HCT116 (cell line): ENCODE results near the gene COBLL1. TPM values are rescaled to one million over a fixed set of nuclear protein-coding genes. Genes with fewer than 3 reads are reported as not detected.

Source experiments
- ATAC-seq: fragments of 200-7000 bp; cut with Tn5 transposase; 2 replicates; pipeline ENCODE4 v1.9.1; 2020; ENCODE audit warnings: mild to moderate bottlenecking, moderate library complexity
- BruUV-seq: library from RNA; stranded (reverse); fragments of 400-500 nt; replicated peaks from 2 replicates; lab custom pipeline; 2021; lab: Mats Ljungman, UMichigan
- CTCF ChIA-PET: fragments of 300-600 bp; sonication (Branson Sonifier 250); formaldehyde crosslinking; loops from one replicate; lab custom pipeline; 2021; ENCODE audit warnings: antibody characterized with exemption; lab: Charles Lee
- POLR2A ChIA-PET: fragments of 300-600, 350-600 bp; sonication (Branson Sonifier 250); formaldehyde crosslinking; loops from one replicate; lab custom pipeline; 2021; ENCODE audit warnings: antibody characterized with exemption; lab: Charles Lee
- RAD21 ChIA-PET, 2 experiments: fragments of 300-600 bp; sonication (Branson Sonifier 250); formaldehyde crosslinking; loops; one replicate each; lab custom pipeline; 2023; ENCODE audit warnings: low total read pairs in 2 of 2; ENCODE audit not compliant: uncharacterized antibody in 2 of 2, unreplicated experiment in 2 of 2, low non-redundant PET in 1 of 2; lab: Charles Lee
- DNase-seq: peaks from one replicate; pipeline ENCODE4 v3.0.0-alpha.2; 2010; ENCODE audit warnings: low read depth, low spot score
- H2AFZ ChIP-seq: fragments of 200-600 bp; shearing (Covaris generic), sonication (generic); 2 replicates; pipeline ENCODE4 v1.6.1; 2017; ENCODE audit warnings: low read depth, mixed run types, mixed read lengths, antibody characterized with exemption, low read length; ENCODE audit not compliant: poor library complexity, severe bottlenecking
- H3K27ac ChIP-seq: 2 replicates; pipeline ENCODE4 v1.5.1; 2012; ENCODE audit warnings: low read depth, low read length
- H3K27me3 ChIP-seq: fragments of 200-600 bp; sonication (generic); 2 replicates; pipeline ENCODE4 v1.6.1; 2016; ENCODE audit warnings: mixed run types, low read length, mixed read lengths; ENCODE audit not compliant: insufficient read depth
- H3K36me3 ChIP-seq, 2 experiments: fragments of 200-500 bp in 1 of 2; fragments of 200-600 bp in 1 of 2; sonication (Bioruptor generic) in 1 of 2; sonication (generic) in 1 of 2; 2 replicates each; pipeline versions ENCODE4 v1.5.1 to v1.6.1; 2014 to 2016; ENCODE audit warnings: low read length in 2 of 2, inconsistent platforms in 1 of 2, mixed read lengths in 1 of 2, mixed run types in 1 of 2; ENCODE audit not compliant: insufficient read depth in 2 of 2, control insufficient read depth in 1 of 2
- H3K4me1 ChIP-seq, 2 experiments: fragments of 200-600 bp in 1 of 2; sonication (generic) in 1 of 2; 2 replicates each; pipeline versions ENCODE4 v1.5.1 to v1.6.1; 2012 to 2017; ENCODE audit warnings: low read length in 2 of 2, inconsistent platforms in 1 of 2, mild to moderate bottlenecking in 1 of 2, mixed read lengths in 1 of 2, mixed run types in 1 of 2, moderate library complexity in 1 of 2; ENCODE audit not compliant: insufficient read depth in 2 of 2, control insufficient read depth in 1 of 2
- H3K4me2 ChIP-seq: fragments of 200-600 bp; sonication (generic); 2 replicates; pipeline ENCODE4 v1.6.1; 2017; ENCODE audit warnings: mixed run types, low read length, mixed read lengths
- H3K4me3 ChIP-seq, 2 experiments: fragments of 200-600 bp in 1 of 2; sonication (generic) in 1 of 2; replicated peaks in 1 of 2; 2 replicates each; pipeline ENCODE4 v1.5.1; 2011 to 2016; ENCODE audit warnings: low read length in 2 of 2, control low read depth in 1 of 2, low read depth in 1 of 2, mild to moderate bottlenecking in 1 of 2, mixed read lengths in 1 of 2, mixed run types in 1 of 2
- H3K79me2 ChIP-seq: fragments of 200-600 bp; sonication (generic); 2 replicates; pipeline ENCODE4 v1.6.1; 2017; ENCODE audit warnings: mild to moderate bottlenecking, mixed run types, low read length, moderate library complexity, mixed read lengths; ENCODE audit not compliant: insufficient read depth
- H3K9ac ChIP-seq: fragments of 200-600 bp; sonication (generic); 2 replicates; pipeline ENCODE4 v1.6.1; 2016; ENCODE audit warnings: low read length, mixed read lengths
- H3K9me2 ChIP-seq: fragments of 200-600 bp; sonication (generic), shearing (Covaris generic); 2 replicates; pipeline ENCODE4 v1.6.1; 2017; ENCODE audit warnings: mixed run types, mild to moderate bottlenecking, moderate library complexity; ENCODE audit not compliant: insufficient read depth
- H3K9me3 ChIP-seq, 2 experiments: fragments of 200-500 bp in 1 of 2; fragments of 200-600 bp in 1 of 2; sonication (Bioruptor generic) in 1 of 2; sonication (generic) in 1 of 2; 2 replicates each; pipeline ENCODE4 v1.6.1; 2014 to 2017; ENCODE audit warnings: low read length in 2 of 2, mixed read lengths in 2 of 2, inconsistent platforms in 1 of 2, low read depth in 1 of 2, mild to moderate bottlenecking in 1 of 2, mixed run types in 1 of 2, moderate library complexity in 1 of 2; ENCODE audit not compliant: control insufficient read depth in 1 of 2, insufficient read depth in 1 of 2
- H4K20me1 ChIP-seq: fragments of 200-600 bp; sonication (generic), shearing (Covaris generic); 2 replicates; pipeline ENCODE4 v1.6.1; 2017; ENCODE audit warnings: mixed run types, mild to moderate bottlenecking, moderate library complexity; ENCODE audit not compliant: insufficient read depth
- ATF3 ChIP-seq: IDR thresholded peaks from 2 replicates; pipeline ENCODE4 v1.6.1; 2012
- CBX3 ChIP-seq: IDR thresholded peaks from 2 replicates; pipeline ENCODE4 v1.6.1; 2012; ENCODE audit warnings: low read depth
- CEBPB ChIP-seq: IDR thresholded peaks from 2 replicates; pipeline ENCODE4 v1.6.1; 2012; ENCODE audit warnings: low read depth
- EGR1 ChIP-seq: IDR thresholded peaks from 2 replicates; pipeline ENCODE4 v1.6.1; 2012; ENCODE audit warnings: low read depth
- ELF1 ChIP-seq: IDR thresholded peaks from 2 replicates; pipeline ENCODE4 v1.6.1; 2012; ENCODE audit warnings: low read depth, borderline replicate concordance
- EZH2 ChIP-seq: fragments of 200-600 bp; sonication (generic); IDR thresholded peaks from 2 replicates; pipeline ENCODE4 v1.6.1; 2017; ENCODE audit warnings: antibody characterized with exemption, mixed run types
- EZH2phosphoT487 ChIP-seq: fragments of 200-600 bp; IDR thresholded peaks from 2 replicates; pipeline ENCODE4 v1.6.1; 2018; ENCODE audit warnings: antibody characterized with exemption, borderline replicate concordance
- POLR2A ChIP-seq: IDR thresholded peaks from 2 replicates; pipeline ENCODE4 v1.7.0; 2011; ENCODE audit warnings: borderline replicate concordance; ENCODE audit not compliant: insufficient read depth, insufficient read length; ENCODE audit errors: extremely low read depth
- RAD21 ChIP-seq: IDR thresholded peaks from 2 replicates; pipeline ENCODE4 v1.6.1; 2012; ENCODE audit warnings: low read depth, mild to moderate bottlenecking
- REST ChIP-seq: IDR thresholded peaks from 2 replicates; pipeline ENCODE4 v1.6.1; 2012; ENCODE audit warnings: low read depth
- SP1 ChIP-seq: IDR thresholded peaks from 2 replicates; pipeline ENCODE4 v1.6.1; 2012; ENCODE audit warnings: low read depth
- SRF ChIP-seq: IDR thresholded peaks from 2 replicates; pipeline ENCODE4 v1.6.1; 2012; ENCODE audit warnings: low read depth
- YY1 ChIP-seq: IDR thresholded peaks from 2 replicates; pipeline ENCODE4 v1.6.1; 2011; ENCODE audit warnings: low read length, low read depth, moderate library complexity, mild to moderate bottlenecking; ENCODE audit not compliant: insufficient replicate concordance; ENCODE audit errors: extremely low read depth
- ZFX ChIP-seq: fragments of 450-650 bp; IDR thresholded peaks from 2 replicates; pipeline ENCODE4 v1.6.1; 2017
- ZNF274 ChIP-seq: fragments of 200-500 bp; sonication (Bioruptor generic); IDR thresholded peaks from 2 replicates; pipeline ENCODE4 v1.6.1; 2014; ENCODE audit warnings: mild to moderate bottlenecking, low read depth, low read length, inconsistent platforms
- intact Hi-C: fragments of 100-400 bp; cut with micrococcal nuclease; formaldehyde crosslinking; loops from 2 replicates; pipeline ENCODE4 v1.10.0; 2022
- total RNA-seq: library from RNA; stranded (reverse); gene quantifications from one replicate; pipeline ENCODE4 v1.2.1, GENCODE V29; 2021; ENCODE audit not compliant: unreplicated experiment

COBLL1 gene
- total RNA-seq, 1 experiment from 2014 or later, result 3.6 TPM

- intact Hi-C loops, result loop anchor here (5.0 kb wide), 1 partner anchor 54 kb away; no protein-coding TSS in a partner anchor
- H3K9ac ChIP-seq, result no peak overlapping the region
- no peak overlapping the region for H3K4me2 ChIP-seq
- H4K20me1 ChIP-seq, result no peaks in the 10 kb centered on the region
- RAD21 ChIA-PET, result no interaction called here
- TF ChIP-seq CBX3 (no peak), EGR1 (no peak), SP1 (no peak), YY1 (no peak), ELF1 (no peak), EZH2phosphoT487 (no peak)
- TF ChIP-seq, all 23 proteins: peak for 0
- no peak for ATAC-seq
- no peaks in the 10 kb centered on the region for H3K9me3 ChIP-seq
- H3K9me2 ChIP-seq, result no peaks in the 10 kb centered on the region
- H3K27ac ChIP-seq, result no peak overlapping the region
- no peaks in the 10 kb centered on the region for H3K27me3 ChIP-seq
- CTCF ChIA-PET, result no interaction called here
- no peaks in the 10 kb centered on the region for H3K79me2 ChIP-seq
- no peak overlapping the region for H2AFZ ChIP-seq
- H3K4me3 ChIP-seq, result no peak overlapping the region
- POLR2A ChIA-PET, result no interaction called here
- BruUV-seq, result no TSS peak
- H3K36me3 ChIP-seq, result no peaks in the 10 kb centered on the region
- no peak for DNase-seq
- H3K4me1 ChIP-seq, result peaks cover 7 to 16% of the 10 kb centered on the region in 2 experiments; a peak in 3 of 4 replicates
These were observed 1.8 kb upstream of the COBLL1 start for GRCh38 chr2:164843346-164843911.

- ChIA-PET POLR2A (interaction anchor here (1.0 kb wide), 1 partner anchor 71 kb away, joined by 3 read pairs; no protein-coding TSS in a partner anchor), RAD21 (no interaction called here), CTCF (interaction anchor here (0.7 to 2.3 kb wide), 14 partner anchors 9 to 72 kb away, joined by 3 to 20 read pairs (median 3); no protein-coding TSS in a partner anchor)
- intact Hi-C loops, result loop anchor here (5.0 kb wide), 1 partner anchor 55 kb away; no protein-coding TSS in a partner anchor
- ATAC-seq (no peak), DNase-seq (no peak)
- Histone ChIP-seq H2AFZ (peak overlapping the region; percentile 97), H3K4me2 (peak overlapping the region; percentile 98), H4K20me1 (no peaks in the 10 kb centered on the region), H3K27me3 (no peaks in the 10 kb centered on the region), H3K36me3 (no peaks in the 10 kb centered on the region), H3K79me2 (no peaks in the 10 kb centered on the region), H3K27ac (no peak overlapping the region; the same call in 1 of the 2 replicates), H3K4me3 (peak overlapping the region; percentile 59 to 81), H3K9me2 (no peaks in the 10 kb centered on the region), H3K9me3 (no peaks in the 10 kb centered on the region), H3K4me1 (peaks cover 7 to 16% of the 10 kb centered on the region in 2 experiments; a peak in 3 of 4 replicates), H3K9ac (no peak overlapping the region)
- no peak for TF ChIP-seq CBX3
- TF ChIP-seq RAD21, result no peak
- TF ChIP-seq REST, result no peak
- TF ChIP-seq ZNF274, result no peak
- no peak for TF ChIP-seq ZFX
- no peak for TF ChIP-seq EZH2
- no peak for TF ChIP-seq CEBPB
- no peak for TF ChIP-seq ATF3
- no peak for TF ChIP-seq SRF
- TF ChIP-seq POLR2A, result no peak
- BruUV-seq, result no TSS peak
These were observed 972 bp upstream of the COBLL1 start for GRCh38 chr2:164842624-164842966.
